OCI-LY1 (cell line): Measurements from ENCODE around the gene B4GALT4.
"Not testable (repeated sequence)": the region's sequence is repeated elsewhere in the genome, so short reads cannot be mapped to it uniquely, and the experiment has no call there.

Experiments
- H2AFZ ChIP-seq: fragments of 200-600 bp; sonication (generic), shearing (Covaris generic); 2 replicates; pipeline ENCODE4 v1.6.0; 2014; ENCODE audit warnings: antibody characterized with exemption, mild to moderate bottlenecking, low read length
- H3F3A ChIP-seq: fragments of 200-600 bp; sonication (generic), shearing (Covaris generic); 2 replicates; pipeline ENCODE4 v1.6.0; 2014; ENCODE audit warnings: mild to moderate bottlenecking, antibody characterized with exemption, low read length, moderate library complexity; ENCODE audit not compliant: insufficient read depth
- H3K27ac ChIP-seq: fragments of 200-600 bp; sonication (generic); 2 replicates; pipeline ENCODE4 v1.5.1; 2014; ENCODE audit warnings: low read length, mixed run types, mild to moderate bottlenecking, low read depth; ENCODE audit not compliant: poor library complexity, severe bottlenecking
- H3K27me3 ChIP-seq: fragments of 200-600 bp; sonication (generic); 2 replicates; pipeline ENCODE4 v1.6.0; 2014; ENCODE audit warnings: antibody characterized with exemption, mild to moderate bottlenecking, low read length, moderate library complexity; ENCODE audit not compliant: insufficient read depth
- H3K36me3 ChIP-seq: fragments of 200-600 bp; sonication (generic); 2 replicates; pipeline ENCODE4 v1.6.1; 2014; ENCODE audit warnings: mild to moderate bottlenecking, antibody characterized with exemption, low read length, moderate library complexity, mixed read lengths; ENCODE audit not compliant: insufficient read depth
- H3K4me1 ChIP-seq: fragments of 200-600 bp; sonication (generic); 2 replicates; pipeline ENCODE4 v1.5.1; 2014; ENCODE audit warnings: mild to moderate bottlenecking, low read length, moderate library complexity; ENCODE audit not compliant: insufficient read depth, severe bottlenecking
- H3K4me2 ChIP-seq: fragments of 200-600 bp; sonication (generic), shearing (Covaris generic); 2 replicates; pipeline ENCODE4 v1.6.1; 2014; ENCODE audit warnings: low read length
- H3K4me3 ChIP-seq: fragments of 200-600 bp; sonication (generic); 2 replicates; pipeline ENCODE4 v1.5.1; 2014; ENCODE audit warnings: low read length, low read depth, mild to moderate bottlenecking, mixed read lengths; ENCODE audit not compliant: poor library complexity, severe bottlenecking
- H3K79me2 ChIP-seq: fragments of 200-600 bp; shearing (Covaris generic); 2 replicates; pipeline ENCODE4 v1.6.1; 2016; ENCODE audit warnings: mixed run types, low read length, mixed read lengths; ENCODE audit not compliant: insufficient read depth
- H3K9ac ChIP-seq: fragments of 200-600 bp; sonication (generic), shearing (Covaris generic); 2 replicates; pipeline ENCODE4 v1.6.1; 2014; ENCODE audit warnings: mild to moderate bottlenecking, low read length, mixed read lengths
- H3K9me2 ChIP-seq: fragments of 200-600 bp; sonication (generic), shearing (Covaris generic); 2 replicates; pipeline ENCODE4 v1.6.1; 2014; ENCODE audit warnings: low read depth, mild to moderate bottlenecking, low read length, mixed read lengths
- H3K9me3 ChIP-seq: fragments of 200-600 bp; shearing (Covaris generic); 2 replicates; pipeline ENCODE4 v1.6.1; 2014; ENCODE audit warnings: low read length, mixed read lengths
- H4K20me1 ChIP-seq: fragments of 200-600 bp; sonication (generic), shearing (Covaris generic); 2 replicates; pipeline ENCODE4 v1.6.0; 2016; ENCODE audit warnings: mild to moderate bottlenecking, low read length; ENCODE audit not compliant: insufficient read depth
- CTCF ChIP-seq: fragments of 200-600 bp; sonication (generic), shearing (Covaris generic); IDR thresholded peaks from 2 replicates; pipeline ENCODE4 v1.5.1; 2017; ENCODE audit warnings: mild to moderate bottlenecking, antibody characterized with exemption, low read length, moderate library complexity, mixed read lengths
- EZH2 ChIP-seq: fragments of 200-600 bp; sonication (generic), shearing (Covaris generic); IDR thresholded peaks from 2 replicates; pipeline ENCODE4 v1.8.0; 2017; ENCODE audit warnings: borderline replicate concordance, mixed run types, mild to moderate bottlenecking, antibody characterized with exemption, low read length, moderate library complexity, mixed read lengths

The B4GALT4 gene

GRCh38 chr3:119279584-119280243 lies 39.0 kb upstream of the B4GALT4 start:
- Histone ChIP-seq H3F3A (no peaks in the 10 kb centered on the region), H3K4me3 (no peak overlapping the region), H3K36me3 (no peaks in the 10 kb centered on the region), H3K79me2 (no peaks in the 10 kb centered on the region), H3K9me3 (no peaks in the 10 kb centered on the region), H3K9ac (no peak overlapping the region), H3K9me2 (no peaks in the 10 kb centered on the region), H3K27me3 (no peaks in the 10 kb centered on the region), H3K27ac (no peak overlapping the region), H2AFZ (no peak overlapping the region), H3K4me1 (no peaks in the 10 kb centered on the region), H4K20me1 (no peaks in the 10 kb centered on the region), H3K4me2 (no peak overlapping the region)
- no peak for TF ChIP-seq CTCF
- no peak for TF ChIP-seq EZH2

- H4K20me1 ChIP-seq = no peaks in the 10 kb centered on the region
- H3K27ac ChIP-seq = no peak overlapping the region
- H3K9me3 ChIP-seq = no peaks in the 10 kb centered on the region
- no peaks in the 10 kb centered on the region for H3K36me3 ChIP-seq
- H3K9me2 ChIP-seq = no peaks in the 10 kb centered on the region
- no peaks in the 10 kb centered on the region for H3K27me3 ChIP-seq
- no peak overlapping the region for H3K4me3 ChIP-seq
- H3F3A ChIP-seq = no peaks in the 10 kb centered on the region
- no peaks in the 10 kb centered on the region for H3K79me2 ChIP-seq
- no peak overlapping the region for H3K4me2 ChIP-seq
- H3K9ac ChIP-seq = no peak overlapping the region
- no peak overlapping the region for H2AFZ ChIP-seq
- TF ChIP-seq CTCF = no peak
- TF ChIP-seq EZH2 = no peak
- H3K4me1 ChIP-seq = no peaks in the 10 kb centered on the region
These were observed 38.5 kb upstream of the B4GALT4 start for GRCh38 chr3:119279101-119279554.

- Histone ChIP-seq H3F3A (no peaks in the 10 kb centered on the region), H3K9me3 (no peaks in the 10 kb centered on the region), H3K9ac (no peak overlapping the region), H2AFZ (no peak overlapping the region), H3K4me3 (no peak overlapping the region), H3K27me3 (no peaks in the 10 kb centered on the region), H3K9me2 (no peaks in the 10 kb centered on the region), H3K79me2 (no peaks in the 10 kb centered on the region), H4K20me1 (no peaks in the 10 kb centered on the region), H3K4me2 (no peak overlapping the region), H3K36me3 (no peaks in the 10 kb centered on the region), H3K4me1 (no peaks in the 10 kb centered on the region), H3K27ac (no peak overlapping the region)
- TF ChIP-seq EZH2 (no peak), CTCF (no peak)
These were observed 36.0 kb upstream of the B4GALT4 start for GRCh38 chr3:119276680-119277079.

- H3K36me3 ChIP-seq, H3K4me1 ChIP-seq, H4K20me1 ChIP-seq, H3K9me2 ChIP-seq, H3K79me2 ChIP-seq, H2AFZ ChIP-seq, H3K27me3 ChIP-seq, H3K9me3 ChIP-seq, H3K27ac ChIP-seq, H3F3A ChIP-seq, H3K4me2 ChIP-seq, H3K4me3 ChIP-seq, H3K9ac ChIP-seq: not testable (repeated sequence)
These were observed 29.5 kb upstream of the B4GALT4 start for GRCh38 chr3:119270212-119270611.
